IMR-90 (cell line): Measurements from ENCODE around the gene COL18A1. TPM values are rescaled to one million over a fixed set of nuclear protein-coding genes. Genes with fewer than 3 reads are reported as not detected.
A peak's percentile ranks its signal among the peaks of the same experiment; 100 is the strongest.

Source experiments
- ATAC-seq: fragments of 200-7000 bp; cut with Tn5 transposase; 2 replicates; pipeline ENCODE4 v1.9.1; 2020; ENCODE audit warnings: low read depth, mild to moderate bottlenecking, moderate library complexity
- BruUV-seq: library from RNA; stranded (reverse); fragments of 400-500 nt; replicated peaks from 2 replicates; lab custom pipeline; 2021; lab: Mats Ljungman, UMichigan
- CTCF ChIA-PET: fragments of 300-600 bp; formaldehyde crosslinking; extraction: SDS; loops from one replicate; lab custom pipeline; 2021; ENCODE audit warnings: antibody characterized with exemption; lab: Yijun Ruan, JAX
- POLR2A ChIA-PET: fragments of 300-600 bp; sonication (Branson Sonifier 250); formaldehyde crosslinking; loops from one replicate; lab custom pipeline; 2022; ENCODE audit warnings: antibody characterized with exemption; ENCODE audit not compliant: unreplicated experiment; lab: Charles Lee
- DNase-seq: peaks from one replicate; pipeline ENCODE4 v3.0.0; 2013
- H2AFZ ChIP-seq: replicated peaks from 2 replicates; pipeline ENCODE3; 2013; ENCODE audit warnings: low read length, mild to moderate bottlenecking; ENCODE audit not compliant: poor library complexity
- H2AK5ac ChIP-seq: 2 replicates; pipeline ENCODE4 v1.6.1; 2013; ENCODE audit warnings: low read depth, low read length, inconsistent platforms
- H2AK9ac ChIP-seq: replicated peaks from 2 replicates; pipeline ENCODE3; 2013; ENCODE audit warnings: mild to moderate bottlenecking, low read depth, low read length, moderate library complexity; ENCODE audit not compliant: poor library complexity
- H2BK120ac ChIP-seq: 2 replicates; pipeline ENCODE4 v1.6.1; 2013; ENCODE audit warnings: low read depth, low read length, inconsistent platforms
- H2BK15ac ChIP-seq: 3 replicates; pipeline ENCODE4 v1.6.1; 2013; ENCODE audit warnings: low read depth, low read length, inconsistent platforms
- H2BK20ac ChIP-seq: 2 replicates; pipeline ENCODE4 v1.6.1; 2013; ENCODE audit warnings: low read depth, mild to moderate bottlenecking, inconsistent platforms, low read length, moderate library complexity
- H2BK5ac ChIP-seq: 2 replicates; pipeline ENCODE4 v1.6.1; 2013; ENCODE audit warnings: mild to moderate bottlenecking, low read depth, low read length, inconsistent platforms; ENCODE audit not compliant: poor library complexity, severe bottlenecking
- H3K14ac ChIP-seq: replicated peaks from 2 replicates; pipeline ENCODE4 v1.6.1; 2013; ENCODE audit warnings: low read depth, low read length, inconsistent platforms
- H3K18ac ChIP-seq: 2 replicates; pipeline ENCODE4 v1.6.1; 2013; ENCODE audit warnings: low read depth, low read length, control low read depth
- H3K23ac ChIP-seq: 2 replicates; pipeline ENCODE4 v1.6.1; 2013; ENCODE audit warnings: low read depth, low read length, inconsistent platforms
- H3K27ac ChIP-seq: 2 replicates; pipeline ENCODE4 v1.5.1; 2013; ENCODE audit warnings: mild to moderate bottlenecking, control low read depth, low read length; ENCODE audit not compliant: insufficient read depth
- H3K27me3 ChIP-seq: 2 replicates; pipeline ENCODE4 v1.6.1; 2013; ENCODE audit warnings: low read length; ENCODE audit not compliant: control insufficient read depth, insufficient read depth
- H3K36me3 ChIP-seq: 2 replicates; pipeline ENCODE4 v1.6.1; 2013; ENCODE audit warnings: low read length, mixed read lengths; ENCODE audit not compliant: control insufficient read depth, insufficient read depth
- H3K4ac ChIP-seq: 2 replicates; pipeline ENCODE4 v1.6.1; 2013; ENCODE audit warnings: low read depth, low read length, inconsistent platforms
- H3K4me1 ChIP-seq: 2 replicates; pipeline ENCODE4 v1.6.1; 2013; ENCODE audit warnings: low read length, mixed read lengths; ENCODE audit not compliant: control insufficient read depth, insufficient read depth
- H3K4me2 ChIP-seq: 2 replicates; pipeline ENCODE4 v1.6.1; 2013; ENCODE audit warnings: low read depth, mild to moderate bottlenecking, control low read depth, low read length, moderate library complexity
- H3K4me3 ChIP-seq: 2 replicates; pipeline ENCODE4 v1.5.1; 2013; ENCODE audit warnings: low read depth, mild to moderate bottlenecking, control low read depth, low read length, moderate library complexity; ENCODE audit not compliant: insufficient read depth
- H3K56ac ChIP-seq: 2 replicates; pipeline ENCODE4 v1.6.1; 2013; ENCODE audit warnings: low read length, inconsistent platforms; ENCODE audit not compliant: insufficient read depth; ENCODE audit errors: extremely low read depth
- H3K79me1 ChIP-seq, 2 experiments: 2 replicates each; pipeline ENCODE4 v1.6.1; 2013; ENCODE audit warnings: low read length in 2 of 2, inconsistent platforms in 1 of 2, low read depth in 1 of 2
- H3K9ac ChIP-seq: 2 replicates; pipeline ENCODE4 v1.6.1; 2013; ENCODE audit warnings: low read depth, low read length, control low read depth
- H3K9me1 ChIP-seq: 2 replicates; pipeline ENCODE4 v1.6.1; 2013; ENCODE audit warnings: low read length, inconsistent platforms; ENCODE audit not compliant: insufficient read depth
- H3K9me3 ChIP-seq: 2 replicates; pipeline ENCODE4 v1.6.1; 2013; ENCODE audit warnings: low read length; ENCODE audit not compliant: control insufficient read depth, insufficient read depth
- H4K20me1 ChIP-seq: 2 replicates; pipeline ENCODE4 v1.6.1; 2013; ENCODE audit warnings: low read length, inconsistent platforms; ENCODE audit not compliant: insufficient read depth
- H4K5ac ChIP-seq: 2 replicates; pipeline ENCODE4 v1.6.1; 2013; ENCODE audit warnings: mild to moderate bottlenecking, low read depth, low read length, control low read depth
- H4K8ac ChIP-seq, 2 experiments: 2 replicates each; pipeline ENCODE4 v1.6.1; 2013; ENCODE audit warnings: low read depth in 2 of 2, low read length in 2 of 2, control low read depth in 1 of 2, inconsistent platforms in 1 of 2
- H4K91ac ChIP-seq: 2 replicates; pipeline ENCODE4 v1.6.1; 2013; ENCODE audit warnings: low read depth, low read length, inconsistent platforms; ENCODE audit not compliant: insufficient read depth
- FOS ChIP-seq: fragments of 150-350 bp; IDR thresholded peaks from 2 replicates; pipeline ENCODE4 v1.6.1; 2016; ENCODE audit warnings: low read depth, low read length
- MAFK ChIP-seq: IDR thresholded peaks from 2 replicates; pipeline ENCODE4 v1.6.1; 2012; ENCODE audit warnings: low read depth, low read length, improper control_type of control experiment
- MXI1 ChIP-seq: IDR thresholded peaks from 2 replicates; pipeline ENCODE4 v1.6.1; 2012; ENCODE audit warnings: low read depth, mild to moderate bottlenecking, low read length, moderate library complexity, borderline replicate concordance
- POLR2A ChIP-seq: IDR thresholded peaks from 2 replicates; pipeline ENCODE4 v1.6.1; 2012; ENCODE audit warnings: mild to moderate bottlenecking, low read depth, low read length
- RFX5 ChIP-seq: IDR thresholded peaks from 2 replicates; pipeline ENCODE4 v1.8.0; 2012; ENCODE audit warnings: low read depth, mild to moderate bottlenecking, low read length, moderate library complexity
- SMC3 ChIP-seq: fragments of 150-350 bp; IDR thresholded peaks from 2 replicates; pipeline ENCODE4 v1.6.1; 2016; ENCODE audit warnings: low read depth, mild to moderate bottlenecking, antibody characterized with exemption, low read length, moderate library complexity
- WGBS, 2 experiments: methylation state at CpG; one replicate each; pipeline versions ENCODE4 v1.1.5 to v1.1.7; 2013; ENCODE audit warnings: missing lambda C conversion rate in 2 of 2; ENCODE audit not compliant: insufficient read length in 1 of 2; ENCODE audit errors: extremely low coverage in 2 of 2; 5-methylcytosine and 5-hydroxymethylcytosine counted together
- dilution Hi-C: fragments of 300-500 bp; cut with HindIII; formaldehyde crosslinking; loops from one replicate; pipeline ENCODE4 v1.14.3; 2018; ENCODE audit warnings: low sequenced_read_pairs; ENCODE audit not compliant: unreplicated experiment
- in situ Hi-C: fragments of 300-500 bp; cut with MboI; formaldehyde crosslinking; loops from 3 replicates; pipeline ENCODE4 v1.14.3; 2019; ENCODE audit warnings: low sequenced_read_pairs, inconsistent platforms, mixed read lengths
- intact Hi-C: fragments of 100-400 bp; cut with micrococcal nuclease; formaldehyde crosslinking; loops from 2 replicates; pipeline ENCODE4 v1.10.0; 2022
- polyA plus RNA-seq, 3 experiments: library from polyadenylated mRNA; depleted of rRNA; stranded (reverse); fragments of >200 nt; gene quantifications; 2 replicates each; pipeline ENCODE4 v1.2.3, GENCODE V29; 2012; ENCODE audit warnings: low replicate concordance in 1 of 3
- total RNA-seq: library from RNA; depleted of rRNA; stranded (reverse); fragments of >200 nt; gene quantifications from 2 replicates; pipeline ENCODE4 v1.2.3, GENCODE V29; 2012

The COL18A1 gene
- total and polyA plus RNA-seq, 2 of the 4 experiments (the other 2 are of a cell fraction): 4.3 to 46.7 TPM

GRCh38 chr21:45401054-45401518, 3.9 kb upstream of the COL18A1 start:
- Histone ChIP-seq H2BK20ac (no peak overlapping the region), H2AK9ac (no peak overlapping the region), H3K18ac (no peak overlapping the region), H4K5ac (no peak overlapping the region), H4K20me1 (peaks cover under 1% of the 10 kb centered on the region; the same call in 1 of the 2 replicates), H2BK120ac (no peak overlapping the region), H3K9ac (no peak overlapping the region), H3K79me1 (peaks cover under 1% of the 10 kb centered on the region in 2 experiments; a peak in 3 of 4 replicates), H4K8ac (no peak overlapping the region), H2BK5ac (no peak overlapping the region), H3K23ac (no peak overlapping the region), H3K27ac (no peak overlapping the region), H3K4me2 (no peak overlapping the region), H3K9me1 (no peaks in the 10 kb centered on the region; the same call in 1 of the 2 replicates), H2BK15ac (no peak overlapping the region), H2AK5ac (no peak overlapping the region), H3K9me3 (peaks cover 7% of the 10 kb centered on the region), H3K4me1 (peaks cover 8% of the 10 kb centered on the region), H2AFZ (no peak overlapping the region), H4K91ac (no peak overlapping the region), H3K36me3 (no peaks in the 10 kb centered on the region), H3K4ac (no peak overlapping the region), H3K56ac (no peak overlapping the region), H3K14ac (no peak overlapping the region), H3K27me3 (peaks cover 13% of the 10 kb centered on the region), H3K4me3 (no peak overlapping the region)
- TF ChIP-seq SMC3: no peak
- no peak for TF ChIP-seq FOS
- TF ChIP-seq RFX5: no peak
- TF ChIP-seq MXI1: no peak
- no peak for TF ChIP-seq POLR2A
- peak; percentile 88 for TF ChIP-seq MAFK
- ATAC-seq (no peak), DNase-seq (no peak)
- in situ Hi-C loops (no loop called here), dilution Hi-C loops (no loop called here), intact Hi-C loops (no loop called here)
- POLR2A ChIA-PET: no interaction called here
- CTCF ChIA-PET: interaction anchor here (0.6 to 1.7 kb wide), 2 partner anchors 92 to 96 kb away, joined by 3 to 4 read pairs; no protein-coding TSS in a partner anchor
- no TSS peak for BruUV-seq
- 80% methylated on average over 2 of the region's 7 CpGs; no CpG with 5 or more reads in 1 of the 2 experiments for WGBS, 2 experiments
